K562 (cell line): Measurements from ENCODE around the gene PHF12. TPM values are rescaled to one million over a fixed set of nuclear protein-coding genes. Genes with fewer than 3 reads are reported as not detected.
A peak's percentile ranks its signal among the peaks of the same experiment; 100 is the strongest.

Source experiments
- CHCHD3 ChIP-seq: fragments of 250-450 bp; sonication (Bioruptor Pico); IDR thresholded peaks from 2 replicates; pipeline ENCODE4 v2.1.2; 2022; ENCODE audit warnings: mild to moderate bottlenecking
- CREB1 ChIP-seq, 2 experiments: sonication (generic) in 1 of 2; formaldehyde crosslinking in 1 of 2; IDR thresholded peaks; 2 replicates each; pipeline versions ENCODE4 v1.6.1 to v1.8.0; 2012 to 2022; ENCODE audit warnings: inconsistent platforms in 1 of 2, mild to moderate bottlenecking in 1 of 2, missing genetic modification reagents in 1 of 2, moderate library complexity in 1 of 2
- NCOA2 ChIP-seq, 2 experiments: fragments of 450-650 bp; IDR thresholded peaks; 2 replicates each; pipeline ENCODE4 v1.6.1; 2018; ENCODE audit warnings: mild to moderate bottlenecking in 2 of 2, moderate library complexity in 1 of 2; ENCODE audit not compliant: partially characterized antibody in 2 of 2
- NRF1 ChIP-seq, 2 experiments: fragments of 450-650 bp; IDR thresholded peaks in 1 of 2; conservative IDR thresholded peaks in 1 of 2; 2 replicates each; pipeline ENCODE4 v1.6.1; 2014; ENCODE audit warnings: mild to moderate bottlenecking in 2 of 2
- PHF8 ChIP-seq: fragments of 200-600 bp; sonication (generic); IDR thresholded peaks from 2 replicates; pipeline ENCODE4 v1.6.1; 2012; ENCODE audit warnings: mixed run types, mild to moderate bottlenecking, inconsistent platforms, low read length, moderate library complexity, borderline replicate concordance
- RAD51 ChIP-seq: fragments of 450-650 bp; IDR thresholded peaks from 2 replicates; pipeline ENCODE4 v1.7.1; 2016; ENCODE audit warnings: low read depth, mild to moderate bottlenecking, borderline replicate concordance
- SIX5 ChIP-seq, 2 experiments: IDR thresholded peaks; 2 replicates each; pipeline ENCODE4 v1.6.1; 2011; ENCODE audit warnings: low read length in 2 of 2, borderline replicate concordance in 1 of 2, low read depth in 1 of 2, mild to moderate bottlenecking in 1 of 2, moderate library complexity in 1 of 2; ENCODE audit not compliant: insufficient read depth in 1 of 2
- SP1 ChIP-seq: sonication (generic); formaldehyde crosslinking; IDR thresholded peaks from 2 replicates; pipeline ENCODE4 v1.8.1; 2022; ENCODE audit warnings: mild to moderate bottlenecking, missing genetic modification reagents
- TFE3 ChIP-seq: fragments of 450-650 bp; formaldehyde crosslinking; IDR thresholded peaks from 2 replicates; pipeline ENCODE4 v1.4.0; 2020; ENCODE audit warnings: mild to moderate bottlenecking, mixed read lengths
- polyA plus RNA-seq, 8 experiments: library from polyadenylated mRNA; depleted of rRNA in 4 of 8; stranded (reverse) in 5 of 8; unstranded in 3 of 8; fragments of >200 nt; fragmentation: Nextera tagmentation in 2 of 8; fragmentation: Illumina TruSeq in 1 of 8; extraction: Ambion mirVana in 2 of 8; extraction: Trizol in 1 of 8; gene quantifications; 2 replicates each; pipeline versions ENCODE4 v1.2.1 to v1.2.3, GENCODE V29; 2011 to 2014; ENCODE audit warnings: inconsistent platforms in 1 of 8, missing spikeins in 1 of 8
- total RNA-seq, 7 experiments: library from RNA; depleted of rRNA in 6 of 7; stranded (reverse); fragments of >200 nt in 6 of 7; fragmentation: Illumina TruSeq in 2 of 7; extraction: Trizol in 2 of 7; gene quantifications; 2 replicates each; pipeline versions ENCODE4 v1.2.1 to v1.2.3, GENCODE V29; 2011 to 2021; ENCODE audit warnings: low replicate concordance in 1 of 7
- TF ChIP-seq, protein P1 (sequence below): fragments of 450-650 bp; IDR thresholded peaks from 2 replicates; pipeline ENCODE4 v1.6.1; 2014; ENCODE audit warnings: low read depth, mild to moderate bottlenecking, moderate library complexity, borderline replicate concordance

The PHF12 gene
- total and polyA plus RNA-seq, 9 of the 15 experiments (the other 6 are each of a cell fraction or from before 2014, with no cell fraction given) = 0.82 to 31.3 (median 13.5) TPM

- no peak for TF ChIP-seq RAD51
- peak; percentile 100 for TF ChIP-seq NRF1 (conservative IDR thresholded peaks at IDR 0.05 in 1 of 2, IDR thresholded peaks at IDR 0.05 in 1 of 2)
- TF ChIP-seq, protein P1, sequence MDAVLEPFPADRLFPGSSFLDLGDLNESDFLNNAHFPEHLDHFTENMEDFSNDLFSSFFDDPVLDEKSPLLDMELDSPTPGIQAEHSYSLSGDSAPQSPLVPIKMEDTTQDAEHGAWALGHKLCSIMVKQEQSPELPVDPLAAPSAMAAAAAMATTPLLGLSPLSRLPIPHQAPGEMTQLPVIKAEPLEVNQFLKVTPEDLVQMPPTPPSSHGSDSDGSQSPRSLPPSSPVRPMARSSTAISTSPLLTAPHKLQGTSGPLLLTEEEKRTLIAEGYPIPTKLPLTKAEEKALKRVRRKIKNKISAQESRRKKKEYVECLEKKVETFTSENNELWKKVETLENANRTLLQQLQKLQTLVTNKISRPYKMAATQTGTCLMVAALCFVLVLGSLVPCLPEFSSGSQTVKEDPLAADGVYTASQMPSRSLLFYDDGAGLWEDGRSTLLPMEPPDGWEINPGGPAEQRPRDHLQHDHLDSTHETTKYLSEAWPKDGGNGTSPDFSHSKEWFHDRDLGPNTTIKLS = peak; percentile 93
- TF ChIP-seq PHF8 = peak; percentile 74
- no peak for TF ChIP-seq TFE3 (CRISPR knock-in tag)
- no peak; the same call in 1 of the 2 replicates for TF ChIP-seq SP1 (CRISPR knock-in tag)
- TF ChIP-seq NCOA2 (IDR thresholded peaks at IDR 0.05; ENCODE audit: partially characterized antibody in 2 of 2) = no peak
- TF ChIP-seq CREB1 (IDR thresholded peaks at IDR 0.05) = 0 out of 2 replicates have a peak, but pooled peaks have one; percentile 36
- no peak for TF ChIP-seq CREB1 (CRISPR knock-in tag; IDR thresholded peaks at IDR 0.05)
- TF ChIP-seq SIX5 (IDR thresholded peaks at IDR 0.05; ENCODE audit: borderline replicate concordance in 1 of 2, insufficient read depth in 1 of 2, low read depth in 1 of 2, low read length in 2 of 2) = peak in 1 of 2 experiments; percentile 17; a peak in 1 of 4 replicates
- TF ChIP-seq CHCHD3 (CRISPR knock-in tag) = no peak
These were observed at the start of gene PHF12 (continued) for GRCh38 chr17:28951428-28951990.
